ENCODE results near the gene PIK3C2G.

DNA sequence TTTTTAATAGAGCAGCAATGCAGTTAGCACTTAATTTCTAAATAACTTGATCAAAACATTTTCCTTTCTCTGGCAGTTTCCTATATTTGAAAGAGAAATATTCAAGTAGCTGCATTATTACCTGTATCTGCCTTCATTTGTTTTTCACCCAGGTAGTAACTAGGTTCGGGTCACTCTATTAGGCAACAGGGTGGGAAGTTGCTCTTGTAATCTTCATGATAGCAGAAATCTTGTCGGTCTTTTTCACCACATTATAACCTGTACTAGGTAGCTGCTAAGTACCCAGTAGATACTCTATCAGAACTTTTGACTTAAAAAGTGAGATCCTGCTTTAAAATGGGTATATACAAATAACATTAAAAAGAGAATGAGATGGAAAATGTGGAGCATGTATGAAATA is 2.4 kb upstream of the PIK3C2G start:
- TF ChIP-seq, protein P1, sequence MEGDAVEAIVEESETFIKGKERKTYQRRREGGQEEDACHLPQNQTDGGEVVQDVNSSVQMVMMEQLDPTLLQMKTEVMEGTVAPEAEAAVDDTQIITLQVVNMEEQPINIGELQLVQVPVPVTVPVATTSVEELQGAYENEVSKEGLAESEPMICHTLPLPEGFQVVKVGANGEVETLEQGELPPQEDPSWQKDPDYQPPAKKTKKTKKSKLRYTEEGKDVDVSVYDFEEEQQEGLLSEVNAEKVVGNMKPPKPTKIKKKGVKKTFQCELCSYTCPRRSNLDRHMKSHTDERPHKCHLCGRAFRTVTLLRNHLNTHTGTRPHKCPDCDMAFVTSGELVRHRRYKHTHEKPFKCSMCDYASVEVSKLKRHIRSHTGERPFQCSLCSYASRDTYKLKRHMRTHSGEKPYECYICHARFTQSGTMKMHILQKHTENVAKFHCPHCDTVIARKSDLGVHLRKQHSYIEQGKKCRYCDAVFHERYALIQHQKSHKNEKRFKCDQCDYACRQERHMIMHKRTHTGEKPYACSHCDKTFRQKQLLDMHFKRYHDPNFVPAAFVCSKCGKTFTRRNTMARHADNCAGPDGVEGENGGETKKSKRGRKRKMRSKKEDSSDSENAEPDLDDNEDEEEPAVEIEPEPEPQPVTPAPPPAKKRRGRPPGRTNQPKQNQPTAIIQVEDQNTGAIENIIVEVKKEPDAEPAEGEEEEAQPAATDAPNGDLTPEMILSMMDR (conservative IDR thresholded peaks at IDR 0.05; ENCODE audit: low read depth, low read length) = no peak
- no peak for TF ChIP-seq EZH2 (IDR thresholded peaks at IDR 0.05; ENCODE audit: borderline replicate concordance, low read depth, low read length, poor library complexity, severe bottlenecking)

All from A673 (cell line).